ENCODE measurements around the gene KLHL18.
"Not testable (repeated sequence)": the region's sequence is repeated elsewhere in the genome, so short reads cannot be mapped to it uniquely, and the experiment has no call there.

The KLHL18 gene

DNA sequence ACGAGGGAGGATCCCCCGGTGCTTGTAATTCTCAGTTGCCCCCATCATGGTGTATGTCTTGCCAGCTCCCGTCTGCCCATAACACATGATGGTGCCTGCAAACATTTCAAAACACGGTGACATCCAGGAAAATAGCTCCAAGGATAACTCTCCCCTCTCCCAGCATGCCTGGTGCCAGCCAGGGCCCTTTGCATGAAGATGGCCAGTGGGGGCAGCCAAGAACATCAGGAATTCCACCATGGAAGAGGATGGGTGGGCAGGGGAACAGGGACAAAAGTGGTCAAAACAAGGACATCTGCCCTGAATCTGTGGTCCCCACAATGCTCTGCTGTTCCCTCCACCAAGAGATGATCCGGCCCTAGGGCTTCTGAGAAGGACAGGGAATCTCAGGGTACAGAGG, 9.2 kb upstream of the KLHL18 start:
- FAIRE-seq = no peak
- DNase-seq (ENCODE audit: insufficient read length, low spot score) = no peak

DNA sequence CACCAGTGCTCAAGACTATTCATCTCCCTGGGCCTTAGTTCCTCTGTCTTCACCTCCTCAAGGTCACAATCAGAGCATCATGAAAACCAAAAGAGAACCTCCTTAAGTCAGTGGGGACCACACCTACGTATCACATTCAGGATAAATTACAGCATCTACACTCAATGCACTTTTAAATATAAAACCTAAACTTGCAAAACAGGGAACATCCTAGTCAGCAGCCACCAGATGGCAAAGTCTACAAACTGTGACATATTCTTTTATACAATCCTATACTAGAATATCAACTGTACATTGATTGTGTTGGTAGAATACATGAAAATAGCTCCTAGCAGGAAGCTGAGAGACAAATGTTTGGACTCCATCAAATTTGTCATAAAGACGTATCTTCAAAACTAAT, 8.1 kb upstream of the KLHL18 start:
- no peak for FAIRE-seq

DNA sequence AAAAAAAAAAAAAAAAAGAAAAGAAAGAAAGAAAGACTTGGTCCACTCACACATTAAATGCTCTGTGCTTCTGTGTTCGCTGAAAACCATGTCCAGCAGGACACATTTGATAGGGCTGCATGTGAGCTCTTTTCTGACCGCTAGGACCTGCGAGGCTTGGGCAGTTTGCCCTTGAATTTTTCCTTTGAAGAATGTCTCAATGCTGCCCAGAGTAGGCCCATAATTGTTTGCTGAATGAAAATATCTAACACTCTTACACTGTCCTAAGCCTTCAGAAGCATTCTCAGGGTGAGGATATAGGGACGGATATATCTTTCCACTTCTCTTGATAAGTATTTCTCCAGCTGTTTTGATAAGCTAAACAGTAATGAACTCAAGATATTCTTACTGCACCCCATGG, 6.2 kb upstream of the KLHL18 start:
- FAIRE-seq (no peak), DNase-seq (ENCODE audit: insufficient read length, low spot score) (no peak)

More for the DNA sequence above, 8.1 kb upstream of the KLHL18 start:
- no peak for DNase-seq (ENCODE audit: insufficient read length, low spot score)

DNA sequence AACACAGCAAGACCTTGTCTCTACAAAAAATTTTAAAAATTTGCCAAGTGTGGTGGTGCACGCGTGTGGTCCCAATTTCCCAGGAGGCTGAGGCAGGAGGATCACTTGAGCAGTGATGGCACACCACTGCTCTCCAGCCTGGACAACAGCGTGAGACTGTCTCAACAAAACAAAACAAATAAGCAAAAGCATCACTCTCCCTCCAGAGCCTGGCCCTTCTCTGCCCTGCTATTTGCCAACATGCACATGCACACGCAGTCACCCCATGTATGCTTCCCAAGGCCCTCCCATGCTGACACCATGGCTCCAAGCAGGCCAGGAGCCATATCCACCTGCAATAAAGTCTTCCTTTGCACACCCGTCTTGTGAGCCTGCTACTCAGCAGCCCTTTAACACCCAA, 2.2 kb upstream of the KLHL18 start:
- no peak for DNase-seq (ENCODE audit: insufficient read length, low spot score)
- no peak for FAIRE-seq

- no peak for FAIRE-seq
- DNase-seq (ENCODE audit: insufficient read length, low spot score) = no peak
Observed at GRCh38 chr3:47283193-47283537, 421 bp downstream of the KLHL18 start.

DNA sequence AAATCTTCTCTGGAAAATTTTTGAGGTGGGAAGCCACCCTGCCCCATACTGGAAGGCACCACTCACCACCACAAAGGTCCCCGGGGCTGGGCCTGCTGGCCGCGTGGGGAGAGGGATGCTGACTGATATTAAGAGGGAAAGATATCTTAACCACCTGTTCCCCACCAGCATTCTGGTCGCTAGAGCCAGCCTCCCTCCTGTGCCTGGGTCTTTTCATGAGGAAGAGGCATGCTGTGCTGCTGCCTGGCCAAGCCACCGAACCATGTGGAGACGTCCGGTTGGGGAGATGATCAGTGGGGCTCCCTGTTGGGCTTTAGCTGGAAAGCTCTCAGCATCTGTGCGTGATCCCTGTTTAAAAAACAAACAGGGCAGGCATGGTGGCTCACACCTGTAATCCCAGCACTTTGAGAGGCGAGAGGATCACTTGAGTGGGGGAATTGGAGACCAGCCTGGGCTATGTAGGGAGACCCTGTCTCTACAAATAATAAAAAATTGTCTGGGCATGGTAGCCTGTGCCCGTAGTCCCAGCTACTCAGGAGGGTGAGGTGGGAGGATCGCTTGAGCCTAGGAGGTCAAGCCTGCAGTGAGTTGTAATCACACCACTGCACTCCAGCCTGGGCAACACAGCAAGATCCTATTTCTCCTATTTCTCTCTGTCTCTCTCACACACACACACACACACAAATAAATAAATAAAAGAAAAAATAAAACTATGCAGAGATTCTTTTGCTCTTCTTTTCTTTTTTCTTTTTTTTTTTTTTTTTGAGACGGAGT, 1.0 kb downstream of the KLHL18 start:
- FAIRE-seq (peak; percentile 89), DNase-seq (ENCODE audit: insufficient read length, low spot score) (no peak)

GRCh38 chr3:47288966-47289910, 6.5 kb downstream of the KLHL18 start:
- FAIRE-seq (no peak), DNase-seq (ENCODE audit: insufficient read length, low spot score) (no peak)

DNA sequence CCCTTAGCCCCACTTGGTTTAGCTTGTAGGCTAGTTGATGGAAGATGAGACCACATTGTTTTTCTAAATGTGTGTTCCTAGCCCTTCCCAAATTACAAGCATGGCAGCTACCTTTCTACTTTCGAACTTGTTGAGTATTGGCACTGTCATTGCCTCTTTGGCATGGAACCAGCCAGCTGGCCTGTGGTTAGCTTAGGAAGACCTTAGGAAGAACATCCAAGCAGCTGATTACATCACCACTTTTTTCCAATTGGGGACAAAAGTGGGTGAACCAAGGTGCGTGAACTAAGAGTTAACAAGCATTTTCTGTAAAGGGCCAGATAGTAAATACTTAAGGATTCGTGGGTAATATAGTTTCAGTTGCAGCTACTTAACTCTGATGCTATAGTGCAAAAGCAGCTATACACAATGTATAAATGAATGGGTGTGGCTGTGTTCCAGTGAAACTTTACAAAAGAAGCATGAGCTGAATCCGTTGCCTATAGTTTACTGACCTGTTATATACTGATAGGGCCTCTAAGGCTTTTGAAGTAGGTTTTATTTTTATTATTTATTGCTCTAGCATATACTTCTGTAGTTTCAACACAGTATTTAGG, 8.5 kb downstream of the KLHL18 start:
- FAIRE-seq (peak; percentile 70), DNase-seq (ENCODE audit: insufficient read length, low spot score) (no peak)

DNA sequence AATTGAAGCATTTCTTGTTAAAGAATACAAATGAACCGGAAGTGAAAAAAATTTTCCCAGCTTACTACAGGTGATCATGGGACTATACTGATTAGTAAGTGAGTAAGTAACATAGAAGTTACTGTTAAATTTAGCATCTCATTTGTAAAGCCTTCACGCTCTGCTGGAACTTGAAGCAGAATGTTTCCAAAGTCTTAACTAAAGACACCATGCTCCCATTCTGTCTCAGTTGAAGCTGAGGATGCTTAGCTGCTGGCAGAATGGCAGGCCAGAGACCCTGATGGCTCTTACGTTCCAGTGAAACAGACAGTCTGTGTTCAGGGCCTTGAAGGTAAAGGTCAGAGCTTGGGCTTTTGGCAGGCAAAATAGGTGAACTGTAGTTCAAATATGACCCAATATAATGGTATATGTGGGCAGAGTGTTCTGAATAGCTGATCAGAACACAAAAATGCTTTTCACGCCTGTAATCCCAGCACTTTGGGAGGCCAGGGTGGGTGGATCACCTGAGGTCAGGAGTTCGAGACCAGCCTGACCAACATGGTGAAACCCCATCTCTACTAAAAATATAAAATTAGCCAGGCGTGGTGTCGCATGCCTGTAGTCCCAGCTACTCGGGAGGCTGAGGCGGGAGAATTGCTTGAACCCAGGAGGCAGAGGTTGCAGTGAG, 9.1 kb downstream of the KLHL18 start:
- peak; percentile 64 for FAIRE-seq
- not testable (repeated sequence) for DNase-seq (ENCODE audit: insufficient read length, low spot score)

GRCh38 chr3:47293822-47294221, 11.1 kb downstream of the KLHL18 start:
- FAIRE-seq (peak; percentile 75), DNase-seq (ENCODE audit: insufficient read length, low spot score) (no peak)

DNA sequence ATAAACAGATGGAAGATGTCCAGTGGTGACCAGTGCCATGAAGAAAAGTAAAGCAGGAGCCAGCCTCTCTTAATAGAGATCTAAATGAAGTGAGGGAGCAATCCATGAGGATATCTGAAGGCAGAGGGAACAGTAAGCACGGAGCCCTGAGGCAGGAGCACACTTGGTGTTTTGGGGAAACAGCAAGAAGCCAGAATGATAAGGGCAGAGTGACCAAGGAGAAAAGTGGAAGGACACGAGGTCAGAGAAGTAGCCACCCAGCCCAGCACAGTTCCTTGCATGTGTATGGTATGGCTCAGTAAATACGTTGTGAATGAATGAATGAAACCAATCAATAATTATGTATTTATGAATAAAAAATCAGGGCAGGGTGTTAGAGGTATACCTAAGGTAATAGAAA, 11.6 kb downstream of the KLHL18 start:
- FAIRE-seq (no peak), DNase-seq (ENCODE audit: insufficient read length, low spot score) (no peak)

DNA sequence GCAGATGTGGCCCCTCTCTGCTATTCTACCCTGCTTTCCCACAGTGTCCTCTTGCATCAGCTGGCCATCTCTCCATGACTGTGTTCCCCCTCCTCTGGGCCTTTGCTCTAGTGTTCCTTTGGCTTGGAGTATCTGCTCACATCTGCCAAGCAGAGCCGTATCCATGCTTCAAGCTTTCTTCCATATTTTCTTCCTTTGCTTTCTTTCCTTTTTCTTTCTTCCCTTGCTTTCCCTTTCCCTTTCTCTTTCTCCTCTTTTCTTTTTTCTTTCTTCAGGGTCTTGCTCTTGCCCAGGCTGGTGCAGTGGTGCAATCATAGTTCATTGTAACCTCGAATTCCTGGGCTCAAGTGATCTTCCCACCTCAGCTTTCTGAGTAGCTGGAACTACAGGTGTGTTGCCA, 12.6 kb downstream of the KLHL18 start:
- no peak for FAIRE-seq
- DNase-seq (ENCODE audit: insufficient read length, low spot score) = no peak

- peak; percentile 33 for FAIRE-seq
- no peak for DNase-seq (ENCODE audit: insufficient read length, low spot score)
Observed at GRCh38 chr3:47295976-47296375, 13.2 kb downstream of the KLHL18 start.

DNA sequence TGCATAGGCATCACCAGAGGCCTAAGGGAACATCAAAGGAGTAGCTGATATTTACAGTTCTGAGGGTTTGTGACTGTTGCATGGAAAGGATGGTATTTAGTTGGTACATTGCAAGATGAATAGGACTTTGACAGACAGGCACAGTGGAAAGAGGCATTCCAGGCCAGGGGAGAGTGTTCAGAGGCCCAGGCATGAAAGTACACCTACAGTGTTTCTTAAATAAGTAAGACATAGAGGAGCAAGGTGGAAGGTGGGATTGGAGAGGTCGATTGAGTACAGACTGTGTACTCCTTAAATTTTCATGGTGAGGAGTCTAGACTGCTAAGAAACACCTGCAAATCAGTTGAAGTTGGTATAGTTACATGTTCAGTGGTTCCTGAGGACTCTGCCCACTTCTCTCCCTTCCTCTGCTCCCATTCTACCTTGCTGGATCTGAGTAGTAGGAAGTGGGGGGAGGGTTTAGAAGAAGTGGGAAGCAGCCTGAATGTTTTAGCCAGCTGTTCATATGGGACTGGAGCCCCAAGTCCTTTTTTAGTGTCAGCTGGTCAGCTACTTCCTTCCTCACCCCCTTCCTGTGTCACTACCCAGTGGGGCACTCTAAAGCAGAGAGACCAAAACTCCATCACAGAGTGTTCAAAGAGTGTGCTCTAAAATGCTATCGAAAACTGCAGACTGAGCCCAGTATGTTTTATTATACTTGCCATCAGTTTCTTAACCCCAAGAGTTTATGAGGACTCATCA, 14.0 kb downstream of the KLHL18 start:
- FAIRE-seq = peak; percentile 39
- DNase-seq (ENCODE audit: insufficient read length, low spot score) = no peak

- no peak for DNase-seq (ENCODE audit: insufficient read length, low spot score)
- no peak for FAIRE-seq
Observed at GRCh38 chr3:47298439-47298838, 15.7 kb downstream of the KLHL18 start.

GRCh38 chr3:47299381-47300318, 16.9 kb downstream of the KLHL18 start:
- FAIRE-seq = no peak
- DNase-seq (ENCODE audit: insufficient read length, low spot score) = no peak

GRCh38 chr3:47301456-47301855, 18.7 kb downstream of the KLHL18 start:
- DNase-seq (ENCODE audit: insufficient read length, low spot score) (no peak), FAIRE-seq (no peak)

GRCh38 chr3:47306022-47306421, 23.3 kb downstream of the KLHL18 start:
- FAIRE-seq (no peak), DNase-seq (ENCODE audit: insufficient read length, low spot score) (no peak)

DNA sequence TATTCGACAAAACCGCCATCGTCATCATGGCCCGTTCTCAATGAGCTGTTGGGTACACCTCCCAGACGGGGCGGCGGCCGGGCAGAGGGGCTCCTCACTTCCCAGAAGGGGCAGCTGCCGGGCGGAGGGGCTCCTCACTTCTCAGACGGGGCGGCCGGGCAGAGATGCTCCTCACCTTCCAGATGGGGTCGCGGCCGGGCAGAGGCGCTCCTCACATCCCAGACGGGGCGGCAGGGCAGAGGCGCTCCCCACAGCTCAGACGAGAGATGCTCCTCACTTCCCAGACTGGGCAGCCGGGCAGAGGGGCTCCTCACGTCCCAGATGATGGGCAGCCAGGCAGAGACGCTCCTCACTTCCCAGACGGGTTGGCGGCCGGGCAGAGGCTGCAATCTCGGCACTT, 26.5 kb downstream of the KLHL18 start:
- DNase-seq (ENCODE audit: insufficient read length, low spot score); FAIRE-seq: not testable (repeated sequence)
